GM12892 (cell line): Measurements from ENCODE around the gene YBX2.

Experiments used
- POLR2A ChIP-seq: IDR thresholded peaks from 2 replicates; pipeline ENCODE4 v1.6.1; 2011; ENCODE audit warnings: low read depth, low read length, control low read depth
- TAF1 ChIP-seq: IDR thresholded peaks from 2 replicates; pipeline ENCODE4 v1.6.1; 2011; ENCODE audit warnings: low read depth, mild to moderate bottlenecking, control low read depth, low read length, borderline replicate concordance

DNA sequence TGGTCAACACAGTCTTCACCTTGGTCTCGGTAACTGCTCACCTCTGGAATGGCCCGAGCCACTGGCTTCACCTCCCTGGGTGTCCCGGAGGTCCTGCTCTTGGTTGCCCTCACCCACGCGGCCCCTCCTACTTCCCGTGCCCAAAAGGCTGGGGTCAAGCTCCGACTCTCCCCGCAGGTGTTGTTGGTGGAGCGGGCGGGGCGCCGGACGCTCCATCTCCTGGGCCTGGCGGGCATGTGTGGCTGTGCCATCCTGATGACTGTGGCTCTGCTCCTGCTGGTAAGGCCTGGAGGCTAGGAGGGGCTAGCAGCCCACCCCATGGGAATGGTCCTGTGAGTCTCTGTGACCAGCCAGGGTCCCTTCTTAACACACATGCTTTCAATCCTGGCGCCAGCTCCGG lies 9.5 kb downstream of the YBX2 start:
- no peak for TF ChIP-seq TAF1
- no peak for TF ChIP-seq POLR2A
